GM12891 (cell line): ENCODE results near the gene KANSL1.
"Not testable (repeated sequence)": the region's sequence is repeated elsewhere in the genome, so short reads cannot be mapped to it uniquely, and the experiment has no call there.

Experiments
- DNase-seq: peaks from one replicate; pipeline ENCODE4 v3.0.0; 2011; ENCODE audit warnings: low spot score; ENCODE audit not compliant: insufficient read length
- FAIRE-seq: peaks from 2 replicates; lab custom pipeline; 2011; peaks lifted over from hg19 to GRCh38; lab: Jason Lieb, UNC
- PAX5 ChIP-seq: IDR thresholded peaks from 2 replicates; pipeline ENCODE4 v1.6.1; 2011; ENCODE audit warnings: low read length, moderate library complexity, mild to moderate bottlenecking; ENCODE audit not compliant: insufficient read depth, severe bottlenecking
- POLR2A ChIP-seq: IDR thresholded peaks from 2 replicates; pipeline ENCODE4 v1.6.1; 2011; ENCODE audit warnings: low read depth, low read length, control low read depth
- POLR2AphosphoS5 ChIP-seq: IDR thresholded peaks from 2 replicates; pipeline ENCODE4 v1.6.1; 2011; ENCODE audit warnings: low read depth, low read length, control low read depth
- POU2F2 ChIP-seq: IDR thresholded peaks from 2 replicates; pipeline ENCODE4 v1.6.1; 2011; ENCODE audit warnings: low read depth, mild to moderate bottlenecking, control low read depth, low read length, moderate library complexity
- SPI1 ChIP-seq: IDR thresholded peaks from 2 replicates; pipeline ENCODE4 v1.6.1; 2011; ENCODE audit warnings: low read depth, low read length, control low read depth
- TAF1 ChIP-seq: IDR thresholded peaks from 2 replicates; pipeline ENCODE4 v1.6.1; 2011; ENCODE audit warnings: low read depth, low read length, control low read depth

The KANSL1 gene

GRCh38 chr17:46027976-46028325 lies 165.3 kb downstream of the KANSL1 start:
- FAIRE-seq (no peak), DNase-seq (no peak)
- TF ChIP-seq PAX5 = no peak
- TF ChIP-seq SPI1 = no peak
- TF ChIP-seq POLR2A = no peak

- DNase-seq = no peak
- FAIRE-seq = peak; percentile 71
- TF ChIP-seq POLR2AphosphoS5 (no peak; the same call in 1 of the 2 replicates), POLR2A (no peak), POU2F2 (no peak), PAX5 (no peak), SPI1 (no peak), TAF1 (no peak)
Measured at GRCh38 chr17:46027048-46027975, 165.9 kb downstream of the KANSL1 start.

GRCh38 chr17:46026166-46027047 lies 166.8 kb downstream of the KANSL1 start:
- no peak for DNase-seq
- TF ChIP-seq POLR2A (no peak), POLR2AphosphoS5 (no peak), POU2F2 (no peak), TAF1 (no peak), SPI1 (no peak), PAX5 (no peak)
- FAIRE-seq = peak; percentile 5

GRCh38 chr17:46025510-46026165 lies 167.6 kb downstream of the KANSL1 start:
- no peak for DNase-seq
- no peak for FAIRE-seq
- TF ChIP-seq POLR2AphosphoS5 (no peak; the same call in 1 of the 2 replicates), POLR2A (no peak), PAX5 (no peak), POU2F2 (no peak), TAF1 (no peak), SPI1 (no peak)

- TF ChIP-seq POU2F2 = no peak
- no peak for DNase-seq
- no peak for FAIRE-seq
Measured at GRCh38 chr17:46025060-46025459, 168.2 kb downstream of the KANSL1 start.

- FAIRE-seq (no peak), DNase-seq (no peak)
- no peak for TF ChIP-seq TAF1
- no peak for TF ChIP-seq SPI1
Measured at GRCh38 chr17:46024590-46024989, 168.6 kb downstream of the KANSL1 start.

- FAIRE-seq (no peak), DNase-seq (no peak)
- TF ChIP-seq POLR2A (no peak), SPI1 (no peak), TAF1 (no peak), PAX5 (no peak)
Measured at GRCh38 chr17:46023783-46024388, 169.3 kb downstream of the KANSL1 start.

- DNase-seq, FAIRE-seq: not testable (repeated sequence)
Measured at GRCh38 chr17:46023366-46023765, 169.9 kb downstream of the KANSL1 start.

- no peak for FAIRE-seq
- TF ChIP-seq POU2F2 (no peak), SPI1 (no peak), POLR2AphosphoS5 (no peak), POLR2A (no peak), PAX5 (no peak), TAF1 (no peak)
Measured at GRCh38 chr17:46020998-46021397, 172.2 kb downstream of the KANSL1 start.

GRCh38 chr17:46020023-46020761 lies 173.0 kb downstream of the KANSL1 start:
- peak; percentile 53 for DNase-seq
- FAIRE-seq = peak; percentile 87
- no peak for TF ChIP-seq POLR2AphosphoS5
- TF ChIP-seq POLR2A = no peak
- TF ChIP-seq PAX5 = no peak
- TF ChIP-seq SPI1 = peak; percentile 87

More at GRCh38 chr17:46020998-46021397, 172.2 kb downstream of the KANSL1 start:
- no peak for DNase-seq

GRCh38 chr17:46019408-46019925 lies 173.8 kb downstream of the KANSL1 start:
- DNase-seq, FAIRE-seq: not testable (repeated sequence)
